WTC11 (cell line): Measurements from ENCODE around the gene KCTD16. TPM values are rescaled to one million over a fixed set of nuclear protein-coding genes. Genes with fewer than 3 reads are reported as not detected.

Experiments
- ATAC-seq: fragments of 200-7000 bp; cut with Tn5 transposase; 2 replicates; pipeline ENCODE4 v1.10.0; 2021; ENCODE audit warnings: mild to moderate bottlenecking, moderate library complexity
- CTCF ChIA-PET: fragments of 300-600 bp; sonication (Branson Sonifier 250); formaldehyde crosslinking; loops from one replicate; lab custom pipeline; 2021; ENCODE audit warnings: antibody characterized with exemption; lab: Charles Lee
- POLR2A ChIA-PET: fragments of 350-600 bp; sonication (Branson Sonifier 250); formaldehyde crosslinking; loops from one replicate; lab custom pipeline; 2021; ENCODE audit warnings: antibody characterized with exemption; lab: Charles Lee
- DNase-seq: peaks from one replicate; pipeline ENCODE4 v3.0.0; 2021; ENCODE audit warnings: low spot score
- H3K27ac Mint-ChIP-seq: 2 replicates; pipeline ENCODE4 v1.8.0; 2021; ENCODE audit warnings: mixed read lengths
- H3K27me3 Mint-ChIP-seq: 2 replicates; pipeline ENCODE4 v1.8.0; 2021; ENCODE audit warnings: low read depth, mild to moderate bottlenecking, moderate library complexity, mixed read lengths
- H3K36me3 Mint-ChIP-seq: 2 replicates; pipeline ENCODE4 v1.8.0; 2021; ENCODE audit warnings: mixed read lengths
- H3K4me1 Mint-ChIP-seq: 2 replicates; pipeline ENCODE4 v1.8.0; 2022; ENCODE audit warnings: mixed read lengths
- H3K4me3 Mint-ChIP-seq: 2 replicates; pipeline ENCODE4 v1.8.0; 2021; ENCODE audit warnings: mild to moderate bottlenecking, moderate library complexity, mixed read lengths
- H3K9me3 Mint-ChIP-seq: 2 replicates; pipeline ENCODE4 v1.8.0; 2021; ENCODE audit warnings: mixed read lengths
- ATF1 ChIP-seq: sonication (generic); formaldehyde crosslinking; IDR thresholded peaks from 2 replicates; pipeline ENCODE4 v1.8.1; 2023; ENCODE audit warnings: mild to moderate bottlenecking, moderate library complexity, missing genetic modification reagents
- ATF6 ChIP-seq: sonication (generic); formaldehyde crosslinking; IDR thresholded peaks from 2 replicates; pipeline ENCODE4 v1.8.1; 2023; ENCODE audit warnings: mild to moderate bottlenecking, missing genetic modification reagents
- CTCF ChIP-seq: fragments of 200-600 bp; IDR thresholded peaks from 2 replicates; pipeline ENCODE4 v1.8.0; 2022; ENCODE audit warnings: antibody characterized with exemption
- ELF4 ChIP-seq: sonication (generic); formaldehyde crosslinking; IDR thresholded peaks from 2 replicates; pipeline ENCODE4 v1.8.1; 2022; ENCODE audit warnings: low read depth, mild to moderate bottlenecking, moderate library complexity, missing genetic modification reagents
- ERG ChIP-seq: fragments of 250-450 bp; sonication (Bioruptor Pico); IDR thresholded peaks from 2 replicates; pipeline ENCODE4 v1.8.0; 2021; ENCODE audit warnings: mild to moderate bottlenecking
- GABPB1 ChIP-seq: sonication (generic); formaldehyde crosslinking; IDR thresholded peaks from 2 replicates; pipeline ENCODE4 v1.8.1; 2023; ENCODE audit warnings: mild to moderate bottlenecking, missing genetic modification reagents
- GTF2I ChIP-seq: fragments of 250-450 bp; sonication (Bioruptor Pico); conservative IDR thresholded peaks from 2 replicates; pipeline ENCODE4 v1.4.0; 2021; ENCODE audit warnings: mild to moderate bottlenecking
- IRF1 ChIP-seq: sonication (generic); formaldehyde crosslinking; IDR thresholded peaks from 2 replicates; pipeline ENCODE4 v1.8.0; 2023; ENCODE audit warnings: missing genetic modification reagents
- MAX ChIP-seq: sonication (generic); formaldehyde crosslinking; IDR thresholded peaks from 2 replicates; pipeline ENCODE4 v1.8.0; 2022; ENCODE audit warnings: mild to moderate bottlenecking, missing genetic modification reagents
- NFE2L1 ChIP-seq: sonication (generic); formaldehyde crosslinking; IDR thresholded peaks from 2 replicates; pipeline ENCODE4 v1.8.1; 2023; ENCODE audit warnings: missing genetic modification reagents
- OVOL2 ChIP-seq: fragments of 250-450 bp; sonication (Bioruptor Pico); IDR thresholded peaks from 2 replicates; pipeline ENCODE4 v1.9.0; 2021; ENCODE audit warnings: mild to moderate bottlenecking, borderline replicate concordance
- RELA ChIP-seq: sonication (generic); formaldehyde crosslinking; IDR thresholded peaks from 2 replicates; pipeline ENCODE4 v1.8.1; 2022; ENCODE audit warnings: missing genetic modification reagents, mild to moderate bottlenecking, borderline replicate concordance
- TCF7 ChIP-seq: sonication (generic); formaldehyde crosslinking; IDR thresholded peaks from 2 replicates; pipeline ENCODE4 v1.8.0; 2022; ENCODE audit warnings: mild to moderate bottlenecking, low read depth, missing genetic modification reagents, moderate library complexity
- ZNF263 ChIP-seq: sonication (generic); formaldehyde crosslinking; IDR thresholded peaks from 2 replicates; pipeline ENCODE4 v1.8.1; 2022; ENCODE audit warnings: low read depth, mild to moderate bottlenecking, moderate library complexity, missing genetic modification reagents
- ZNF416 ChIP-seq: fragments of 250-450 bp; sonication (Bioruptor Pico); IDR thresholded peaks from 2 replicates; pipeline ENCODE4 v1.9.0; 2021; ENCODE audit warnings: mild to moderate bottlenecking, inconsistent platforms
- ZNF423 ChIP-seq: fragments of 250-450 bp; sonication (Bioruptor Pico); IDR thresholded peaks from 2 replicates; pipeline ENCODE4 v2.1.2; 2022; ENCODE audit warnings: mild to moderate bottlenecking, moderate library complexity
- total RNA-seq: library from RNA; stranded (reverse); gene quantifications from 3 replicates; pipeline ENCODE4 v1.2.3, GENCODE V29; 2021
- TF ChIP-seq, protein P1 (sequence below): sonication (generic); formaldehyde crosslinking; IDR thresholded peaks from 2 replicates; pipeline ENCODE4 v1.8.1; 2023; ENCODE audit warnings: mild to moderate bottlenecking, missing genetic modification reagents, borderline replicate concordance
- TF ChIP-seq, protein P2 (sequence below): sonication (generic); formaldehyde crosslinking; IDR thresholded peaks from 2 replicates; pipeline ENCODE4 v1.8.1; 2022; ENCODE audit warnings: low read depth, missing genetic modification reagents, borderline replicate concordance
- TF ChIP-seq, protein P3 (sequence below): sonication (generic); formaldehyde crosslinking; conservative IDR thresholded peaks from 2 replicates; pipeline ENCODE4 v1.8.1; 2023; ENCODE audit warnings: mild to moderate bottlenecking, low read depth, missing genetic modification reagents, moderate library complexity

KCTD16 gene
- total RNA-seq, 1 experiment from 2014 or later, result 0.20 TPM

DNA sequence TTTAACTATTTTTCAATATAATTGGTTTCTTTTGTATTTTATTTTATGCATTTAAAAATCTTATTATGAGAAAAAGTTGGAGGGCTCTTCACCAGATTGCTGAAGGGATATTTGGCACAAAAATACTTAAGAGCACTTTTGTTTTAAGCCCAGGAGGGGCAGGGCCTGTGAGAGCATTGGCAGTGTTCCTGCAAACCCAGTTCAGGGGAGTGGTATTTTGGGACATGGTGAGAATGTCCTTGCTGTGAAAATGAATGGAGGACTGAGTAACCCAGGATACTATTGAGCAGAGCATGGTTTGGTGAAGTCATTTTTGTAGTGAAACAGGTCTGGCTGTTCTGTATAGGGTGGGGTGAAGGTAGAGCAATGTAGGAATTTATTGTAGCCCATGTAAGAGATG, 121.4 kb downstream of the KCTD16 start:
- H3K27me3 Mint-ChIP-seq, result no peaks in the 10 kb centered on the region
- H3K4me3 Mint-ChIP-seq, result no peak overlapping the region
- peaks cover 11% of the 10 kb centered on the region for H3K4me1 Mint-ChIP-seq
- ChIA-PET POLR2A (no interaction called here), CTCF (no interaction called here)
- H3K36me3 Mint-ChIP-seq, result peaks cover 7% of the 10 kb centered on the region
- DNase-seq, result no peak
- TF ChIP-seq, protein P1, sequence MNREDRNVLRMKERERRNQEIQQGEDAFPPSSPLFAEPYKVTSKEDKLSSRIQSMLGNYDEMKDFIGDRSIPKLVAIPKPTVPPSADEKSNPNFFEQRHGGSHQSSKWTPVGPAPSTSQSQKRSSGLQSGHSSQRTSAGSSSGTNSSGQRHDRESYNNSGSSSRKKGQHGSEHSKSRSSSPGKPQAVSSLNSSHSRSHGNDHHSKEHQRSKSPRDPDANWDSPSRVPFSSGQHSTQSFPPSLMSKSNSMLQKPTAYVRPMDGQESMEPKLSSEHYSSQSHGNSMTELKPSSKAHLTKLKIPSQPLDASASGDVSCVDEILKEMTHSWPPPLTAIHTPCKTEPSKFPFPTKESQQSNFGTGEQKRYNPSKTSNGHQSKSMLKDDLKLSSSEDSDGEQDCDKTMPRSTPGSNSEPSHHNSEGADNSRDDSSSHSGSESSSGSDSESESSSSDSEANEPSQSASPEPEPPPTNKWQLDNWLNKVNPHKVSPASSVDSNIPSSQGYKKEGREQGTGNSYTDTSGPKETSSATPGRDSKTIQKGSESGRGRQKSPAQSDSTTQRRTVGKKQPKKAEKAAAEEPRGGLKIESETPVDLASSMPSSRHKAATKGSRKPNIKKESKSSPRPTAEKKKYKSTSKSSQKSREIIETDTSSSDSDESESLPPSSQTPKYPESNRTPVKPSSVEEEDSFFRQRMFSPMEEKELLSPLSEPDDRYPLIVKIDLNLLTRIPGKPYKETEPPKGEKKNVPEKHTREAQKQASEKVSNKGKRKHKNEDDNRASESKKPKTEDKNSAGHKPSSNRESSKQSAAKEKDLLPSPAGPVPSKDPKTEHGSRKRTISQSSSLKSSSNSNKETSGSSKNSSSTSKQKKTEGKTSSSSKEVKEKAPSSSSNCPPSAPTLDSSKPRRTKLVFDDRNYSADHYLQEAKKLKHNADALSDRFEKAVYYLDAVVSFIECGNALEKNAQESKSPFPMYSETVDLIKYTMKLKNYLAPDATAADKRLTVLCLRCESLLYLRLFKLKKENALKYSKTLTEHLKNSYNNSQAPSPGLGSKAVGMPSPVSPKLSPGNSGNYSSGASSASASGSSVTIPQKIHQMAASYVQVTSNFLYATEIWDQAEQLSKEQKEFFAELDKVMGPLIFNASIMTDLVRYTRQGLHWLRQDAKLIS (CRISPR knock-in tag), result no peak
- TF ChIP-seq ZNF416 (CRISPR knock-in tag) (no peak), GABPB1 (no peak), CTCF (no peak), NFE2L1 (CRISPR knock-in tag) (no peak), OVOL2 (CRISPR knock-in tag) (no peak), ZNF263 (CRISPR knock-in tag) (no peak)
- TF ChIP-seq, protein P2, sequence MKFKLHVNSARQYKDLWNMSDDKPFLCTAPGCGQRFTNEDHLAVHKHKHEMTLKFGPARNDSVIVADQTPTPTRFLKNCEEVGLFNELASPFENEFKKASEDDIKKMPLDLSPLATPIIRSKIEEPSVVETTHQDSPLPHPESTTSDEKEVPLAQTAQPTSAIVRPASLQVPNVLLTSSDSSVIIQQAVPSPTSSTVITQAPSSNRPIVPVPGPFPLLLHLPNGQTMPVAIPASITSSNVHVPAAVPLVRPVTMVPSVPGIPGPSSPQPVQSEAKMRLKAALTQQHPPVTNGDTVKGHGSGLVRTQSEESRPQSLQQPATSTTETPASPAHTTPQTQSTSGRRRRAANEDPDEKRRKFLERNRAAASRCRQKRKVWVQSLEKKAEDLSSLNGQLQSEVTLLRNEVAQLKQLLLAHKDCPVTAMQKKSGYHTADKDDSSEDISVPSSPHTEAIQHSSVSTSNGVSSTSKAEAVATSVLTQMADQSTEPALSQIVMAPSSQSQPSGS (CRISPR knock-in tag), result no peak
- TF ChIP-seq, protein P3, sequence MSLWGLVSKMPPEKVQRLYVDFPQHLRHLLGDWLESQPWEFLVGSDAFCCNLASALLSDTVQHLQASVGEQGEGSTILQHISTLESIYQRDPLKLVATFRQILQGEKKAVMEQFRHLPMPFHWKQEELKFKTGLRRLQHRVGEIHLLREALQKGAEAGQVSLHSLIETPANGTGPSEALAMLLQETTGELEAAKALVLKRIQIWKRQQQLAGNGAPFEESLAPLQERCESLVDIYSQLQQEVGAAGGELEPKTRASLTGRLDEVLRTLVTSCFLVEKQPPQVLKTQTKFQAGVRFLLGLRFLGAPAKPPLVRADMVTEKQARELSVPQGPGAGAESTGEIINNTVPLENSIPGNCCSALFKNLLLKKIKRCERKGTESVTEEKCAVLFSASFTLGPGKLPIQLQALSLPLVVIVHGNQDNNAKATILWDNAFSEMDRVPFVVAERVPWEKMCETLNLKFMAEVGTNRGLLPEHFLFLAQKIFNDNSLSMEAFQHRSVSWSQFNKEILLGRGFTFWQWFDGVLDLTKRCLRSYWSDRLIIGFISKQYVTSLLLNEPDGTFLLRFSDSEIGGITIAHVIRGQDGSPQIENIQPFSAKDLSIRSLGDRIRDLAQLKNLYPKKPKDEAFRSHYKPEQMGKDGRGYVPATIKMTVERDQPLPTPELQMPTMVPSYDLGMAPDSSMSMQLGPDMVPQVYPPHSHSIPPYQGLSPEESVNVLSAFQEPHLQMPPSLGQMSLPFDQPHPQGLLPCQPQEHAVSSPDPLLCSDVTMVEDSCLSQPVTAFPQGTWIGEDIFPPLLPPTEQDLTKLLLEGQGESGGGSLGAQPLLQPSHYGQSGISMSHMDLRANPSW (CRISPR knock-in tag), result no peak
- peaks cover 8% of the 10 kb centered on the region for H3K9me3 Mint-ChIP-seq
- no peak for ATAC-seq
- H3K27ac Mint-ChIP-seq, result no peak overlapping the region

DNA sequence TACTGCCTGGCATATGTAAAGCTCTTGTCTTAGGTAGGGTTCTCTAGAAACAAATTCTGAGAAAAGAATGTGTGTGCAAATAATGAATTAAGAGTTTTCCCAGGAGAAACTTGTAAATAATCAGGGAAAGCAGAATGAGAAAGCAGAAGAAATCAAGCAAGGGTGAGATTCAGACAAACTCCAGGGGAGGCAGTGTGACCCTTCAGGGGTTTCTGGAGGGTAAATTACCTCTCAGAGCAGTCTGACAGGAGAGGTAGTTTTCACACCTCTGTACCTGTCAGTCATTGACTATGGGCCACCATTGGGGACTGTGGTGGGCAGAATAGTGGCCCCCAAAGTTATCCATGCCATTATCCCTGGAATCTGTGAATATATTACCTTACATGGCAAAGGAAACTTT, 124.6 kb downstream of the KCTD16 start:
- CTCF ChIA-PET, result interaction anchor here (1.1 kb wide), 1 partner anchor 37 kb away, joined by 3 read pairs; no protein-coding TSS in a partner anchor
- H3K36me3 Mint-ChIP-seq, result peaks cover 16% of the 10 kb centered on the region
- POLR2A ChIA-PET, result no interaction called here
- TF ChIP-seq ELF4 (CRISPR knock-in tag) (no peak), MAX (no peak), ATF1 (CRISPR knock-in tag) (no peak), IRF1 (CRISPR knock-in tag) (no peak), ATF6 (CRISPR knock-in tag) (no peak), TCF7 (CRISPR knock-in tag) (no peak), ERG (no peak), RELA (CRISPR knock-in tag) (no peak), GTF2I (no peak), ZNF423 (CRISPR knock-in tag) (no peak)
- TF ChIP-seq, protein P2 (CRISPR knock-in tag), result no peak

More for the DNA sequence above, 124.6 kb downstream of the KCTD16 start:
- no peak for DNase-seq
- peaks cover 17% of the 10 kb centered on the region for H3K9me3 Mint-ChIP-seq
- no peaks in the 10 kb centered on the region for H3K27me3 Mint-ChIP-seq
- no peak overlapping the region for H3K4me3 Mint-ChIP-seq
- no peak overlapping the region for H3K27ac Mint-ChIP-seq
- H3K4me1 Mint-ChIP-seq, result peaks cover 40% of the 10 kb centered on the region
- ATAC-seq, result peak; percentile 29; the same call in 1 of the 2 replicates
